Vagina (tissue), 2 donors: ENCODE measurements around the gene AKAP13. TPM values are rescaled to one million over a fixed set of nuclear protein-coding genes. Genes with fewer than 3 reads are reported as not detected.
A peak's percentile ranks its signal among the peaks of the same experiment; 100 is the strongest.
"Not testable (repeated sequence)": the region's sequence is repeated elsewhere in the genome, so short reads cannot be mapped to it uniquely, and the experiment has no call there.

Experiments
- DNase-seq, 2 donors: peaks; one replicate each; pipeline ENCODE4 v3.0.0-alpha.2; 2017; ENCODE audit errors: extremely low spot score in 2 of 2
- H3K27ac ChIP-seq: fragments of 200-600 bp; sonication (generic); one replicate; pipeline ENCODE4 v1.5.1; 2019
- H3K27me3 ChIP-seq: fragments of 200-600 bp; sonication (generic); one replicate; pipeline ENCODE4 v1.5.1; 2019
- H3K36me3 ChIP-seq, 2 donors: fragments of 200-600 bp; sonication (generic); one replicate each; pipeline ENCODE4 v1.5.1; 2017 to 2019
- H3K4me1 ChIP-seq: fragments of 200-600 bp; sonication (generic); one replicate; pipeline ENCODE4 v1.5.1; 2019
- H3K4me3 ChIP-seq, 2 donors: fragments of 200-600 bp; sonication (generic); 1 replicate in 1 of 2; 2 replicates in 1 of 2; pipeline ENCODE4 v1.5.1; 2016 to 2019
- H3K9me3 ChIP-seq: fragments of 200-600 bp; sonication (generic); one replicate; pipeline ENCODE4 v1.5.1; 2019
- CTCF ChIP-seq, 3 experiments: fragments of 450-650 bp in 2 of 3; fragments of 200-600 bp in 1 of 3; sonication (generic) in 1 of 3; IDR thresholded peaks; one replicate each; pipeline ENCODE4 v1.5.1; 2017 to 2019; ENCODE audit warnings: antibody characterized with exemption in 3 of 3, mild to moderate bottlenecking in 2 of 3, moderate library complexity in 2 of 3
- POLR2A ChIP-seq, 2 donors: fragments of 450-650 bp; IDR thresholded peaks; one replicate each; pipeline ENCODE4 v1.6.1; 2017; ENCODE audit warnings: antibody characterized with exemption in 2 of 2, mild to moderate bottlenecking in 2 of 2, moderate library complexity in 2 of 2
- POLR2AphosphoS5 ChIP-seq, 2 donors: sonication (generic); formaldehyde crosslinking; IDR thresholded peaks; one replicate each; pipeline ENCODE4 v1.9.0; 2017; ENCODE audit warnings: antibody characterized with exemption in 2 of 2, mild to moderate bottlenecking in 2 of 2, low read depth in 1 of 2; ENCODE audit not compliant: insufficient read depth in 1 of 2
- intact Hi-C: fragments of 100-400 bp; cut with DNase I; formaldehyde crosslinking; loops from one replicate; pipeline ENCODE4 v1.15.1; 2023
- total RNA-seq: library from RNA; depleted of rRNA; stranded (reverse); fragments of >200 nt; gene quantifications from one replicate; pipeline ENCODE4 v1.2.3, GENCODE V29; 2016

The AKAP13 gene
- total RNA-seq, 1 donor from 2014 or later = 177 TPM

DNA sequence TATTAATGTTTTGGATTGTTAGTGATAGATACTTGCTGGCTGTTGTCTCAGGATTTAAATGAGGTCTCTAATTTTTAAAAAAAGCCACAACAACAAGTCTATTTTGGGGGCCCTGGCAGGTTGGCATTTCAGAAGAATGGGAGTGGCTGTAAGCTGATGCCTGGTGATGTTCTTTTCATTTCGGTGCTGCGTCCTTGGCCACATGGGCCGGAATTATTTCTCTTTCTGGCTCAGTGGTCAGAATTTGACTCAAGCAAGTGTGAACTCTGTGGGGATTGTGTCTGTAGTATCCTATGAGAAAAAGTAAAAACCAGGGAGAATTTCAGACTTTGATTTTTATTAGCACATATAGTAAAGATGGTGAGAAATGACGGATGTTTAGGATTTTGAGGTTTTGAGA, 203.0 kb downstream of the AKAP13 start:
- H3K27ac ChIP-seq = peak overlapping the region; percentile 87
- TF ChIP-seq CTCF (IDR thresholded peaks at IDR 0.05) (no peak), POLR2AphosphoS5 (IDR thresholded peaks at IDR 0.05; ENCODE audit: insufficient read depth in 1 of 2, low read depth in 1 of 2) (no peak), POLR2A (IDR thresholded peaks at IDR 0.05) (no peak)
- H3K9me3 ChIP-seq = no peaks in the 10 kb centered on the region
- peaks cover 86% of the 10 kb centered on the region for H3K4me1 ChIP-seq
- H3K4me3 ChIP-seq = peak overlapping the region; percentile 30 to 39
- intact Hi-C loops = no loop called here
- DNase-seq = no peak
- peaks cover 0 to 21% of the 10 kb centered on the region in 2 donors for H3K36me3 ChIP-seq
- no peaks in the 10 kb centered on the region for H3K27me3 ChIP-seq

DNA sequence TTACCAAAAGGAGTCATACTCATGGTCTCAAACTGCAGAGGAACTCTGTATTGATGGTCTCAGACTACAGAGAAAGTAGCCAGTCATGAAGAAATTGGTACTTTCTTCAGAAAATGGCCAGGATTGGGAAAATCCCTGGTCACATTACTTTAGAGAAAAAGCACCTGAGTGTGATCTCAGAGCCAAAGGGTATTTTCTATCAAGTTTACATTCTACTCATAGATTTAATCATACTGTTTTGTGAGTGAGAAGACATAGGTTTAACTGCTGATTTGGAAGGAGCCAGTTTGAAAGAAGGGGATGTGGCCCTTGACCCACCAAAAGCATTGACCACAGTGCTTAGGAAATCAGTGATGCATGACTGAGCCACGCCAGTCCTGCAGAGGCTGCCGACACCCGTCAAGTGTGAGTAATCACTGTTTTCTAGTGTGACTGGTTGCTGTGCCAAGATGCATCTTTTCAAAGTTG, 203.6 kb downstream of the AKAP13 start:
- H3K9me3 ChIP-seq = no peaks in the 10 kb centered on the region
- peaks cover 0 to 20% of the 10 kb centered on the region in 2 donors for H3K36me3 ChIP-seq
- intact Hi-C loops = no loop called here
- H3K27ac ChIP-seq = peak overlapping the region; percentile 87
- H3K4me3 ChIP-seq = peak overlapping the region in 1 of 2 donors; percentile 39
- H3K27me3 ChIP-seq = no peaks in the 10 kb centered on the region
- no peak for DNase-seq
- H3K4me1 ChIP-seq = peaks cover 90% of the 10 kb centered on the region
- TF ChIP-seq CTCF (IDR thresholded peaks at IDR 0.05) = no peak
- no peak for TF ChIP-seq POLR2A (IDR thresholded peaks at IDR 0.05)
- TF ChIP-seq POLR2AphosphoS5 (IDR thresholded peaks at IDR 0.05; ENCODE audit: insufficient read depth in 1 of 2, low read depth in 1 of 2) = no peak

DNA sequence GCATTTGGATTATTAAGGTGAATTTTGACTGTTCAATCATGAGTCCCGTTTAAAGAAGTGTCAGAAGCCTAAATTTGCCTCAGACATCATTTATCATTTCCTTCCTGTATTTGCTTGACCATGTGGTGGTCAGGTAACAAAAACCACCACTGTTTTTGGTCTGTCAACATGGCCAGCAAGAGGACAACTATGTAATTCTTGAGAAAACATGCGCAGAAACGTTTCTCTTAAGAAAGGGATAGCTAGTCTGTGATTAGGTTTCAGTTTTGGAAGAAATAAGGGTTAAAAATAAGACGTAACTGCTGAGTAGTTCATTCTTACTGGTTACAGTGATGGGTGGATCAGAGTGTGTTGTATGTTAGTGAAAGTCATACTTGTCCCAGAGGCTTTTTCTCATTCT, 204.5 kb downstream of the AKAP13 start:
- Histone ChIP-seq H3K27me3 (no peaks in the 10 kb centered on the region), H3K4me3 (no peak overlapping the region), H3K9me3 (no peaks in the 10 kb centered on the region), H3K36me3 (peaks cover 0 to 15% of the 10 kb centered on the region in 2 donors), H3K4me1 (peaks cover 87% of the 10 kb centered on the region), H3K27ac (peak overlapping the region; percentile 87)
- TF ChIP-seq POLR2AphosphoS5 (IDR thresholded peaks at IDR 0.05; ENCODE audit: insufficient read depth in 1 of 2, low read depth in 1 of 2) = no peak
- no peak for TF ChIP-seq POLR2A (IDR thresholded peaks at IDR 0.05)
- TF ChIP-seq CTCF (IDR thresholded peaks at IDR 0.05) = no peak
- intact Hi-C loops = no loop called here
- no peak for DNase-seq

DNA sequence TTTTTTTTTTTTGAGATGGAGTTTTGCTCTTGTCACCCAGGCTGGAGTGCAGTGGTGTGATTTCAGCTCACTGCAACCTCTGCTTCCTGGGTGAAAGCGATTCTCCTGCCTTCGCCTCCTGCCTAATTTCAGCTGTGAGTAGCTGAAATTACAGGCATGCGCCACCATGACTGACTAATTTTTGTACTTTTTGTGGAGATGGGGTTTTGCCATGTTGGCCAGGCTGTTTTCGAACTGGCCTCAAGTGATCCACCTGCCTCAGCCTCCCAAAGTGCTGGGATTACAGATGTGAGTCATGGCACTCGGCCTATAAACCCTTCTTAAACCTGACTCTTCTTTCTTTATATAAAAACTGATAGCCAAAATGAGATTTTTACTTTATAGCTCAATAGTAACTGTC, 205.8 kb downstream of the AKAP13 start:
- not testable (repeated sequence) for H3K27ac ChIP-seq, DNase-seq
- H3K4me1 ChIP-seq = peaks cover 82% of the 10 kb centered on the region

GRCh38 chr15:85587707-85588411, 207.5 kb downstream of the AKAP13 start:
- Histone ChIP-seq H3K27ac (peak overlapping the region; percentile 66), H3K27me3 (no peaks in the 10 kb centered on the region), H3K36me3 (no peaks in the 10 kb centered on the region), H3K4me1 (peaks cover 79% of the 10 kb centered on the region), H3K9me3 (no peaks in the 10 kb centered on the region), H3K4me3 (no peak overlapping the region)
- no peak for DNase-seq
- intact Hi-C loops = no loop called here
- TF ChIP-seq POLR2AphosphoS5 (IDR thresholded peaks at IDR 0.05; ENCODE audit: insufficient read depth in 1 of 2, low read depth in 1 of 2) (peak in 1 of 2 donors; percentile 66), POLR2A (IDR thresholded peaks at IDR 0.05) (no peak)

More for the DNA sequence above, 205.8 kb downstream of the AKAP13 start:
- H3K4me3 ChIP-seq, H3K9me3 ChIP-seq, intact Hi-C loops, H3K27me3 ChIP-seq, H3K36me3 ChIP-seq: not testable (repeated sequence)

DNA sequence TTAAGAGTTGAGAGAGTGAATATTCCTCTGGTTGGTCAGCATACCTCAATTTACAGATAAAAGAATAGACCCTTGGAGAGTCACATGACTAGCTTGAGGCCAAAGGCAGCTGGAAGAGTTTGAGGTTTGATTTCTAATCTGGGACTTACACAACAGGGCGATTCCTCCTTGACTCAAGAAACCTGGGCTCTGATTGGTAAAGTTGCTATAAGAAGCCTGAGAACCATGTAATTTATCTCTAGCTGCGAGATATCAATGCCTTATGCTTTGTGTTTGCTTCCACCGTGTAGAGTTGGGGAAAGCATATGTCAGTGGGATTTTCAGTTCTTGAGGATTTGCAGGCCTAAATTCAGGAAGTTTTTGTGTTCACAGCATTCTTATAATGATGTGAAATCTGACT, 208.3 kb downstream of the AKAP13 start:
- H3K4me3 ChIP-seq = no peak overlapping the region
- no peaks in the 10 kb centered on the region for H3K36me3 ChIP-seq
- peak overlapping the region; percentile 66 for H3K27ac ChIP-seq
- TF ChIP-seq POLR2A (IDR thresholded peaks at IDR 0.05) (no peak), POLR2AphosphoS5 (IDR thresholded peaks at IDR 0.05; ENCODE audit: insufficient read depth in 1 of 2, low read depth in 1 of 2) (no peak), CTCF (IDR thresholded peaks at IDR 0.05) (no peak)
- intact Hi-C loops = no loop called here
- H3K9me3 ChIP-seq = no peaks in the 10 kb centered on the region
- H3K27me3 ChIP-seq = no peaks in the 10 kb centered on the region
- no peak for DNase-seq
- peaks cover 71% of the 10 kb centered on the region for H3K4me1 ChIP-seq
